CD4-positive, alpha-beta T cell treated with Interleukin-6 at 100 ng/mL for 8 hours (primary cell): Measurements from ENCODE around the gene OTOGL.
"Not testable (repeated sequence)": the region's sequence is repeated elsewhere in the genome, so short reads cannot be mapped to it uniquely, and the experiment has no call there.

Experiments used
- DNase-seq: peaks from one replicate; pipeline ENCODE4 v3.0.0-alpha.2; 2020; ENCODE audit warnings: mixed read lengths, low spot score

The OTOGL gene

DNA sequence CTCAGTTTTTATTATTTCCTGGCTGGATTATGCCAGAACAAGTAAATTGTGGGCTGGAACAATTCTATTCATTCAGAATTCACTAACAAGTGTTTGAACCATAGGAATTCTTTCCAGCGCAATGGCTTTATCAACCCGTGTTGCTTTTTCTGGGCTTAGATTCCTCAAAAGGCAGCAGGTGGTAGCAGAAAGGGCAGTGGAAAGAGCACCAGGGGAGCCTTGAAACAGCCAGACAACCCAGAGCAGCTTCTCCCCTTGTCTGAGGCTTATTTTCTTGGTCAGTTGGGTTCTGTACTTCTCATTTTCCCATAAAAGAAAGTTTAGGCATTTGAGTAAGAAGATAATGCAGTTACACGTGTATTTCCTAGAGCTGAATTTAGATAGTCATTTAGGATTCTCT lies 130.7 kb downstream of the OTOGL start:
- DNase-seq, result no peak

DNA sequence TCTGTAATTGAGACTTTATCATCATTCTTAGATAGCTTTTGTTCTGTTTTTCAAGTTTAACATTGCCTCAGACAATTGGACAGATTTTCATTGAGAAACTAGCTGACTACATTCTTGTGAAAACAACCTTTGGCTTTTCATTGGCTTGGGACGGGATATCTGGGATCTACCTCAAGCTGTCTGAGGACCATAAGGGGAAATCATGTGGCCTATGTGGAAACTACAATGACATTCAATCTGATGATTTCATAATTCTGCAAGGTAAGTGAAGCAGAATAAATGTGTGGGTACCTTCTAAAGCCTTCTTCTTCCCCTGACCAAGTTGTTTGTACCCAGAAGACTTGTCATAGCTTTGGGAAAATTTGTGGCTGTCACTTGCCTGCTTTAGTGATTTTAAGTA lies 133.5 kb downstream of the OTOGL start:
- DNase-seq, result no peak

DNA sequence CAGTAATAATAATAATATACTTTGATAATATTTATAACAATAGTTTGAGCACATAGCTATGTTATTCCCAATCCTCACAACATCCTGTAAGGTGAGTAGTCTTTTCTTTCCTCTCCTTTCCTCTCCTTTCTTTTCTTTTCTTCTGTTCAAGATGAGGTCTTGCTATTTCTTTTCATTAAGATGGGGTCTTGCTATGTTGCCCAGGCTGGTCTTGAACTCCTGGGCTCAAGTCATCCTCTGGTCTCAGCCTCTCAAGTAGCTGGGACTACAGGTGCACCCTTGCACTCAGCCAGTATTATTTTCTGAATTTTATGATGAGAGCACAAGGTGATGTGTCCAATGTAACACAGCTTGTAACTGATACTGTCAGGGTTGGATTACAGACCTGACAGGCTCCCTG lies 134.6 kb downstream of the OTOGL start:
- no peak for DNase-seq

DNA sequence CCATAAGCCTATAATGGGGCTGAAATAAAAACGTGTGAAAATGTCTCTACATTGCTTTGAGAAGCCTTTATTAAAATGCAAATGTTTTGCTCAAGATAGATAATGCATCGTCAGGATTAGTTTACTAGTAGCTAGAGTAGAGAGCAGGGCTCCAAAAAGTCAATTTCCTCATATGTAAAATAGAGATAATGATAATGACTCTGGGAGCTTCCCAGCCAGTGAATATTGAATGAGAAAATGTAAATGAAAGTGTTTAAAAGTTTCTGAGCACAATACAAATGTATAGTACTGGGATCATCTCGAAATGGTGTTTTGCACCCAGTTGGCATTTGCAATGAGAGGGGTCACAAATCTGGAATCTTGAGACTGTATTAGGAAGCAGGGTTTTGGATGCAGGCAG lies 135.3 kb downstream of the OTOGL start:
- DNase-seq, result no peak

DNA sequence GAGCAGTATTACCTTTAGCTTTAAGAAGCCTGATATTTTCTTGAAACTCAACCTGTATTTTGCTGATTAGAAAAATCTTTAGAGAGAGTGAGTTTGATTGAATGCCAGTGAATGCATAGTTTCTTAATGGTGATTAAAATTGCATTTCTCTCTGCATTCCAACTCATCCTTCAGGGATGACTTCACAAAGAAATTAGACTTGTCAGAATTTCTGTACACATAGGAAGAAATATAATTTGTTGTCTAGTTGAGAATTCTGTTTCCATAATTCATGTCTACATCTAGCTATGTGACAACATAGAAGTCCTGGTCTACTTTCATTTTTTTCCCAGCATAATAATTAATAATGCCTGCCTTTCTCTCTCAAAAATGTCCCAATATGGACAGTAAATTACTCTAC lies 136.6 kb downstream of the OTOGL start:
- DNase-seq, result no peak

DNA sequence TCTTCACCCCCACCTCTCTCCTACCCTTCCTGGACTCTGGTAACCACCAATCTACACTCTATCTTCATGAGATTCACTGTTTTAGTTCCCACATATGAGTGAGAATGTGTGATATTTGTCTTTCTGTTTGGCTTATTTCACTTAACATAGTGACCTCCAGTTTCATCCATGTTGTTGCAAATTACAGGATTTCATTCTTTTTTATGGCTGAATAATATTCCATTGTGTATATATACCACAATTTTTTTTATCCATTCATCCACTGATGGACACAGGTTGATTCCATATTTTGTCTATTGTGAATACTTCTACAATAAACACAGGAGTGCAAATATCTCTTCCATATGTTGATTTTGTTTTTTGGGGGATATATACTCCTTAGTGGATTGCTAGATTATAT lies 140.5 kb downstream of the OTOGL start:
- no peak for DNase-seq

DNA sequence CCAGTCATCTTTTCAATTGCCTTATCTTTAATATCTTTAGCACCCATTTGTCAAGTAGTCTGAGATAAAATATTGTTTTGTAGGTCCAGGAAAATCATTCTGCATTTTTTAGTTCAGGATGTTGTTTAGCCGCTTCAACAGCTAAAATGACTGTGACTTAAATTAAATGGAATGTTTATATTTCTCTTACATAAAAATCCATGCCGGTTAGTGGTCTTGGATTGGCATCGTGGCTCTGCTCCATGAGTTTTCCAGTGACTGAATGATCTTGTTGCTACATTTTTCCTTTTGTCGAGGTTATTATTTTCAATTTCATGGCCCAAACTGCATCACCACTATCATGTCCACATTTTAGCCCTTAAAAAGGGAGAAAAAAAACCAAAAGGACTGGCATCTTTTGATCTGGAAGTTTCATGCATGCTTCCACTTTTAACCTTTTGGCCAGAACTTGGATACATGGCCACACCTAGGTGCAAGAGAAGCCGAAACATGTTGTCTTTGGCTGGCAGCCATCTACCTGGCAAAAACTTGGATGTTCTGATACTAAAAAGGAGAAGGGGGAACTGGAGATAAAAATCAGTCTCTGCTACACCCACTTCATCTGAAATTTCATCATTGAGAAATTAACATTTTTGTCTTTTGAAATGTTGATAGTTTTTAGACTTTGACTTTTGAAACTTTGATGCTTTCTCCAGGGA lies 142.4 kb downstream of the OTOGL start:
- no peak for DNase-seq

DNA sequence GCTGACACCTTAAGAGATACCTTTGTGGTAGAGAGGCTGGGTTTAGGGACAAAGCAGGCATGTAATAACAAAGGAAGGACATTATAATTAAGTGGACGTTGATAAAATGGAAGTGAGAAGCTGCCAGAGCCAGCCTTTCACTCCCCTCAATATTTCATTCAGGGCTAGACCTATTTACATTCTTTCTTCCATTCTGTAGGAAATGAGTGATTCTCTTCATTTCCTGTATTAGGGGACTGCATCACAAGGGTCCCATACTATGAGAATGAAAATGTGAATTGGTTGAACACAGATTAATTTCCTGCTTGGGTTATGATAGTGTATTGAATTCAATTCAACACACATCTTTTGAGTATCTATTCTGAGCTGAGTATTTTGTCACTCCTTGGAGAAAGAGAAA lies 143.0 kb downstream of the OTOGL start:
- no peak for DNase-seq

DNA sequence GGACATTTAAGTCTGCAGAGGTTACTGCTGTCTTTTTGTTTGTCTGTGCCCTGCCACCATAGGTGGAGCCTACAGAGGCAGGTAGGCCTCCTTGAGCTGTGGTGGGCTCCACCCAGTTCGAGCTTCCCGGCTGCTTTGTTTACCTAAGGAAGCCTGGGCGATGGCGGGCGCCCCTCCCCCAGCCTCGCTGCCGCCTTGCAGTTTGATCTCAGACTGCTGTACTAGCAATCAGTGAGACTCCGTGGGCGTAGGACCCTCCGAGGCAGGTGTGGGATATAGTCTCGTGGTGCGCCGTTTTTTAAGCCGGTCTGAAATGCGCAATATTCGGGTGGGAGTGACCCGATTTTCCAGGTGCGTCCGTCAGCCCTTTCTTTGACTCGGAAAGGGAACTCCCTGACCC lies 150.2 kb downstream of the OTOGL start:
- DNase-seq, result not testable (repeated sequence)

DNA sequence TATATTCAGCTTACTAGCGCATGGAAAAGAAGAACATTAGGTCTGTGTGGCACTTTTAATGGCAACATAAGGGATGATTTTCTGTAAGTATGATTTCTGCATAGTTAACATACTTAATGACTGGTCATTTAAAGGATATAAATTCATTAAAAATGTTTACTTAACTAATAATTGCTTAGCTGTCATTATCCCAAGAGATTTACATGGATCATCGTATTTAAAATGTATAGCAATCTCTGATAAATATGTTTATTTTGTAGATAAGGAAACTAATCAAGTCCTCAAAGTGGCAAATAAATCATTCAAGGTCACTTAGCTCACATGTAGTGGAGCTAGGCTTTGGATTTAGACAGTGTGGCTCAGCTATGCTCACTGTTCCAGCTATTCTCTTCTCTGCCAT lies 158.6 kb downstream of the OTOGL start:
- no peak for DNase-seq

DNA sequence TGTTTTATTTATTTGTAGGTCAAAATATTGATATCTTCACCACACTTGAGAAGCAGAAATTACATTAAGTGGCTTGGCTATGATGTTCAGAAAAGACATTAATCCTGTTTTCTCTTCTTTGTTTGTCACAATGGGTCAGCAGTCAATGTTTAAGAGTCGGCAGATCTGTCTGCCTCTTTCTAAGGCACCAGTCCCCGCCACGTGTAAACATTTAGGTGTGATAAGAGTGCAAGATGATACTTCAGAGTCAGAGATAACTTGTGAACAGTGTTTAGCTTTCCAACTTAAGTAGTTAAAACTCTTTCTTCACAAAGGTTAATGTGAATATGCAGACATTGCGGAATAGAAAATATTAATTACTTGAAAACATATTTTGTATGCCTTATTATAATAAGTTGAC lies 160.9 kb downstream of the OTOGL start:
- no peak for DNase-seq

DNA sequence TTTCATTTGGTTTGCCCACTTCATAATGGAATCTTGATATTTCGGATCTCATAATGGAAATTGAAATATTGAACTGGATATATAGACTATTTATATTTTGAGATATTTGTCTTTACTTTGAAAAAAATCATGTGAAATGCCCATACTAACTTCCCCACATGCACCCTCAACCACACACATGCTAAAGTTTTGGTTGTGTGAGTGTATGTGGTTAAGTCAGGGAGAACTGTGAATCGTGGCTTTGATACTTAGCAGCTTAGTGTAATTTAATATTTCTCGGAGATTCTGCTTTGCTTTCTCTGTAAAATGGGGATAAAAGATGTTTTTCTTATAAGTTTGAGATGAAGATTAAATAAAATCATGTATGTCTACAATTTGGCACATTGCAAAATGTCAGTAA lies 162.1 kb downstream of the OTOGL start:
- no peak for DNase-seq

DNA sequence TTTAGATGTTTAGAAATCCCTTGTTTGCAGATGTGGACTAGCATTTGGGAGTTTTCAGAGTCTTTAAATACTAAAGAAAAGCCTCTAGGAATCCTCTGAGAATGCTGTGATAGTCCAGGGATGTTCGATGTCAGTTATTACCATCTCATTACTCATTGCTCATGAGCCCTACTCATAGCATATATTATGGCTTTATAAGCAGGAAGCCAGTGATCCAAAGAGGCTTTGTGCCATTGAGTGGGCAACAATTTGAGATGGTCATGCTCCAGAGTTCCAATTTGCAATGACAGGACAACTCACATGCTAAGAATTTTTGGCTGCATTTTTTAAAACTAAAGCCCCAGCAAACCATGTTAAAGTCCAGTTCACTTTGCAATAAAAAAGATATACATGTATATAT lies 163.0 kb downstream of the OTOGL start:
- DNase-seq, result no peak

DNA sequence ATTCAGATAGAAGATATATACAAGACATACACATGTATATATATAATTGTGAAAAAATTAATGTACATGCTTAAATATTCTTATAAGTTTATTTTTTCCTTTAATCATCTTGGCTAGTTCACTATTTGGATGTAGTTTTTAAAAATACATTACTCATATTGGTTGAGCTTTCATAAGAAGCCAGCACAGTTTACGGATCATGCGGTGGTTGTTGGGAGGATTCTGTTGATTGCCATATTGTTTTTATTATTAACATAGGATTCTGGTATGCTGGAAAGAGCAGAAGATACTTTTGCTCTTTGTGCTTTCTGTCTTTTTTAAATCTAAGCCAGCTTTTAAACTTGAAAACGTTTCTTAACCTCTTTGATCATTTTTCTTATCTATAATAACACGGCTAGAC lies 163.4 kb downstream of the OTOGL start:
- DNase-seq, result no peak

DNA sequence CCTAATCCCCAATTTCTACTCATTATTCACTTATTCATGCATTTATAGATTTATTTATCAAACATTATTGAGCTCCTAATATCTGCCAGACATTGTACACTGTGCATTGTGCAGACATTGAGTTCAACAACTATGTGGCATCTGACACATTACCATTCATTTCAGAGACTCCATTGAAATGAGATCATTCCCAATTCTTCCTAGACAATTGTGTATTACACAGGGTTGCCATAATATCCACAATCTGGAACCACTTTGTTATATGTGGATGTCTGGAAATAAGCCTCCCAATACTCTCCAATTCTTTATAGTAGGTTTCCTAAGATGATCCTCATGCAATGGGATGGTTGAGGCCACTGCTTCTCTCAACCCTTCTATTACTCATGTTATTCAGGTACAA lies 165.0 kb downstream of the OTOGL start:
- no peak for DNase-seq

DNA sequence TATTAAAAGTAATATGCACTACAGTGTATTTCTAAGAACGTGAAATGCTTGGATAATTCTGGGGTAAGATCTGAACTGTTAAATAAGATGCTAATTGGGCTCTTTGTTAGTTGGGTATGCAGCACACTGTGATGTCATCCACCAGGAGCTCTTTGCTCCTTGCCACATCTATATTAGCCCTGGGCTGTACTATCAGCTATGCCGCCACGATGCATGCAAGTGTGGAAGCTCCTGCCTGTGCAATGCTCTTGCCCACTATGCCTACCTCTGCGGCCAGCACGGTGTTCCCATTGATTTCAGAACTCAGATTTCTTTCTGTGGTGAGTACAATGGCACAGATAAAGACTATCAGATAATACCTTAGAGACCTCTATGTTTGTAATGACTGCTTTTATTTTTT lies 165.6 kb downstream of the OTOGL start:
- no peak for DNase-seq

DNA sequence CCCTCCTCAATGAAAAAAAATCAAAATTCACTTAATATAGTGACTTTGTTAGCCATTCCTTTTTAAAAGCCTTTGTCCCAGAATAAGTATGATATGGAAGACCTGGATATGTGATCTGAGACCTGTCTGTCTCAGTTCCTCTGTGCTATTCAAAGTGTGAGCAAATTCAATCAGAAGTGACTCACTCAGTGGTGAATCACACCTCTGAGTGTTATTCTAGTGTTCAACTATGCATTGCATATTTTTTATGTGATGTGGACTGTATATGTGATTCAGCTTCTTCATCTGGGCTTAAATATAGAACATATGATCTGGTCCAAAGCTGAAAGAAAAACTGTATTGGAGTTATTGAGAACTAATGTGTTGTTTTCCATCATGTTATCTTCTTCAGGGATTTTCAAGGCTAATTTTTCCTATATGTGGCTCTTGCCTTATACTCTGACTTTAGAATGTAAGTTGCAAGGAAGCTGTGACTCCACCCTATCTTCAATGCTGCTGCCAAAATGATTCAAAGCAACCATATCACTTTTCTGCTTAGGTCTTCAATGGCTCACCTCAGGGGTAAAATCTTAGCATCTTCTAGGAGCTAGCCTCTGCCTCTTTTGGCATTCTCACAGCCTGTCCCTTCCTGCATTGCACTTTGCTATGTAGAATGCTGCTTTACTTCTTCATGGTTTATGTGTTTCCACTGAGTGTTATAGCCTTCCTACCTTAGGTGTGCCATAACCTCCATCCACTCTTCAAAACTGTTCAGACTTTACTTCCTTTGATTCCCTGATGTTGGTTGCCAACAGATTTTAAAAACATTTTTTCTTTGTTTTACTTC lies 169.8 kb downstream of the OTOGL start:
- no peak for DNase-seq

DNA sequence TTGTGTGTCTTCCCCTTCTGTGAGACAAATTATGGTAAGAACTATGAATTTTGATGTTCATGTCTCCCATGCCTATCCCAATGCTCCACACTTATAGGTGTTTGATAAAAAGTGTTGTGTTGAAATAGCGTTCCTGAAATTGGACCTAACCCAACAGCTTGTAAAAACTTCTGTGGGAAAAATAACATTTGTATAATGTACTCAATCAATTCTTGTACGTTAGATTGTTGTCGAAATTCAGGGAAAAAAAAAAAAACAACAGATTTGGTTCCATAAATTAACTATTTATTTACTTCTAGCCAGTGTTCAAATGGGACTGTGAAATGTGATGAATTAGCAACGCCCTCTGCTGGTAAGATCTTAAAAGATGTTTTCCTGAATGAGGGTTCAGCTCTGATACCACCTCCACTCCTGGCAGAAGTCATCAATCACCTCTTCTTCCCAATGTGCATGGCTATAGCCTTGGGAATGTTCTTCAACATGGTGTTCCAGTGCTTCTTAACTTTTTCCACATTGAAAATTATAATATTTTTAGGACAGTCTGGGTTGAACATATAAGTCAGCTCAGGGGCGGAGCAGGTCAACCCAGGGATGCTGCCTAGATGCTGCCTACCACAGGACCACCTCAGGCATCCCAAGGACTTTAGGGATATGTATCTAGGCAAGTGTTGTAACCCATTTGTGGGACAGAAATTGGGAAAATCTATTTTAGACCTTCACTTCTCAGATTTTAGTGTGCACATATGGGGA lies 170.6 kb downstream of the OTOGL start:
- no peak for DNase-seq

DNA sequence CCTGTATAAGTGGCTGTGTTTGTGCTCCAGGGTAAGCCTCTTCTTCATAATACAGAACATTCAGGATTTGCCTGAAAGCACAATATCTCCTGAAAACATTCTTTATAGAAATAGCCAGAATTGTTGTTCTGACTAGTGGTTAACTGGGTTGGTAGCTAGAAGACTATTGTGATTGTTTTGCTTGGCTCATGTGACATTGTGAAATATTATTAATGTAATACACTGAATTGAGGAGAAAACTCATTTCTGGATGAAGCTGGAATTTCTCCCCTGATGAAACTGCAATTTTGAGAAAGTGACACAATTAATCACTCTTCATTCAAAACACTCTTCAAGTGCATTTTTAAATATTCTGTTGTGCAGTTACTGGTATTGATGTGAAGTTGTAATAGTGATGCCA lies 172.4 kb downstream of the OTOGL start:
- no peak for DNase-seq

DNA sequence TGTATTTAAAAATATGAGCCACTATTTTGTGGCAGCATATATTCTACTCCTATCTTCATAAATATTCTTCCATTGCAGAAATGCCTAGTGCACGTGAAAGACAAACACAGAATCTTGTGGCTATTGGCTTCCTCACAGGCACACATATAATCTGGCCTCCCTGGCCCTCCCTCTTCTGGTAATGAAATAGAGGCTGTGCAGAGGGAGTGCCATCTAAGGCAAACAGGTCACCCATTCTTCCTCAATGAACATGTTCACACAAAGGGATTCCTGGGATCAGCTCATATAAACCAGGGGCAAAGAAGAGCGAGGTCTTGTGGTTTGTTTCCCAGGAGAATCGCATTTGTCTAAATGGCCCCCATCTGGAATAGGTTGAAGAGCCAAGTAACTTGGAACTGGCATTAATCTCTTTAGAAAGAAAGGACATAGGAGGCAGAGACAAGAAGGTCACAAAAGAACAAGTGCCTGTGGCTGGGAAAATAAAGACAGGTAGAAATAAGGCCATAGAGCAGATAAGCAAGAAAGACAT lies 173.1 kb downstream of the OTOGL start:
- DNase-seq, result no peak

DNA sequence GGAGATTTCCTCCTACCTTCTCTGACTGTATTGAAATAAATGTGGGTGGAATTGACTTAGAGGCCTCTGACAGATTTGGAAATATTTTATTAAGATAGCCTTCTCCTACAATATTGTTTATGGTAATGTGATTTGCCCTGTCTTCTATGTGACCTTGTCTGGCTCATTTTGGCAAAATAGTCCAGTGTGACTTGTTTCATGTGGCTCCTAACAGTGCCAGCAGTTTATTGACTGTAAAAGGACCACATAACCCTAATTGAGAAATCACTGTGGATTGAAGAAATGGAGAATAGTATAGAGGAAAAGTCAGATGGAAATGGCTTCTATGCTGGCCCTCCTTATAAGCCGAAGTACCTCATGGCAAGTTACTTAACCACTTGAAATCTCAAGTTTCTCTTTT lies 173.8 kb downstream of the OTOGL start:
- DNase-seq, result no peak

DNA sequence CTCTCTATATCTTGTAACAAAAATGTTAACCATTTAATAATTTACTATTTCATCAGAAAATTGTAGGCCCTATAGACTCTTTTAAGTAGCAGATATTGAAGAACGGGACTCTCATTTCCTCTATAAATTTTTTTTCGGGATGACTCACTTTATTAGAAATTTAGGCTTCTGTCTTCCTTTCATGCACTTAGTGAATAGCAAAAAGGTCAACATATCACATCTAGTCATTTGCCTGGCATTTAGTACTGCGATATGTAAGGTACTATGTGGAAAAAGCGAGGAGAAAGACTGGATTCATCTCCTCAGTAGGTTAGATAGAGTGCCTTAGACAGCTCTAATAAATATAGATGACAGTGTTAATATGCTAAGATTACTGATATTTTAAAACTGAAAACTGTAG lies 178.4 kb downstream of the OTOGL start:
- no peak for DNase-seq

DNA sequence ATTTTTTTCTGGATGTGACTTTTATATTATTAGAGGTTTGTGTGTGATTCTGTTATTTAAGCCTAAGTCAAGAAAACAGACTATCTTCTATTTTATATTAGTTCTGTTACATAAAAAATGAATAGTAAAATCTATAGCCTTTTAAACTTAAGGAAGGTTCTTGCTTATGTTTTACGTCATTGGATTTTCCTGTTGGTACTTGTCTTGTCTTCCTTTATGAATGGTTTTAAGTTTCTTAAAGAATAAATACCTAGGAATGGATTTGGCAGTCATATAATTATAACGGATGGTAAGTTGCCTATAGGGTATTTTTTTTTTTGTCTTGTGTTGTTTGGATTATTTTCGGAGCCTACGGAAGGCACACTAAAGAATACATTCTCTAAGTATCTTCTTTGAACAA lies 182.9 kb downstream of the OTOGL start:
- no peak for DNase-seq
